ENCODE results near the gene SVIL.

- TF ChIP-seq POLR2A (IDR thresholded peaks at IDR 0.05) (no peak), CTCF (IDR thresholded peaks at IDR 0.05) (no peak), EP300 (IDR thresholded peaks at IDR 0.05) (no peak), POLR2AphosphoS5 (IDR thresholded peaks at IDR 0.05) (no peak)
Measured at GRCh38 chr10:29627201-29628132, 7.3 kb downstream of the SVIL start.
